Measurements from ENCODE around the gene ACSM3.

Gene ACSM3

GRCh38 chr16:20830372-20830771 lies 66.6 kb downstream of the ACSM3 start:
- no peak for DNase-seq
- in situ Hi-C loops (cut with HindIII; ENCODE audit: low pct_ligation_motif_present, low pct_unique_long_range_greater_than_20kb, low sequenced_read_pairs), result no loop called here

- in situ Hi-C loops (cut with HindIII; ENCODE audit: low pct_ligation_motif_present, low pct_unique_long_range_greater_than_20kb, low sequenced_read_pairs), result no loop called here
- DNase-seq, result no peak
Measured at GRCh38 chr16:20833086-20833485, 69.3 kb downstream of the ACSM3 start.

DNA sequence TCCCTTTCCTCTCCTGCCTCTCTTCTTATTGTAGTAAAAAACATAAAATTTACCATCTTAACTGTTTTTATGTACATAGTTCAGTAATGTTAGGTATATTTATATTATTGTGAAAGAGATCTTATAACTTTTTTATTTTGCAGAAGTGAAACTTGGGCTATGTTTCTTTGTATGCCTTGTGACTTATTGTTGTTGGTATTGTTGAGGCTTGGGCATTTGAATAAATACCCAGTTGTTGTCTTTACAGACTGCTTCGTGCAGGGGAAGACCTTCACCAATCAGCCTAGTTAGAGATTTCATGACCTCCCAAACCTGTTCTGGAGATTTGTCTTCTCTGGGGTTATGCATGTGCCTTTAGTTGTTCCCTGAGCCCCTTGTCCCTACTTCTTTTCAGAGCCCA lies 74.4 kb downstream of the ACSM3 start:
- in situ Hi-C loops (cut with HindIII; ENCODE audit: low pct_ligation_motif_present, low pct_unique_long_range_greater_than_20kb, low sequenced_read_pairs), result no loop called here
- no peak for DNase-seq

GRCh38 chr16:20839504-20839903 lies 75.7 kb downstream of the ACSM3 start:
- DNase-seq, result no peak
- in situ Hi-C loops (cut with HindIII; ENCODE audit: low pct_ligation_motif_present, low pct_unique_long_range_greater_than_20kb, low sequenced_read_pairs), result no loop called here

- in situ Hi-C loops (cut with HindIII; ENCODE audit: low pct_ligation_motif_present, low pct_unique_long_range_greater_than_20kb, low sequenced_read_pairs), result no loop called here
- no peak for DNase-seq
Measured at GRCh38 chr16:20844054-20844453, 80.2 kb downstream of the ACSM3 start.

GRCh38 chr16:20844588-20844987 lies 80.8 kb downstream of the ACSM3 start:
- in situ Hi-C loops (cut with HindIII; ENCODE audit: low pct_ligation_motif_present, low pct_unique_long_range_greater_than_20kb, low sequenced_read_pairs), result no loop called here
- no peak for DNase-seq

DNA sequence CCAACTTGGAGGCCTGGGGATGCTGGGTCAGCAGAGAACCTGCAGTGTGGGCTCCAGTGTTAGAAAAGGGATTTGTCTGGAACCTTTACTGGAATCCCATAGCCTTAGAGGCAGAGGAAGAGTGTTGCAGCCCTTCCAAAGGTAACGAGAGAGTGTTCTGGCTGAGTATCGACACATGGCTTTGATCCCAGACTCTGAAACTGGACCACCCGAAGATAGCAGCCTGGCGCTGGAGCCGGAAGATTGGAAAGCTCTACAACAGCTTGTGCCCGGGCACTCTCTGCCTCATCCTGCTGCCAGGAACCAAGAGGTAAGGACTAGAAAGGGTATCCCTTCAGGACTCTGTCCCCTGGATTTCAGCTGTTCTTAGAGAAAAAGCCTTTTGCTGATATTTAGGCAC lies 82.2 kb downstream of the ACSM3 start:
- in situ Hi-C loops (cut with HindIII; ENCODE audit: low pct_ligation_motif_present, low pct_unique_long_range_greater_than_20kb, low sequenced_read_pairs), result no loop called here
- DNase-seq, result no peak

DNA sequence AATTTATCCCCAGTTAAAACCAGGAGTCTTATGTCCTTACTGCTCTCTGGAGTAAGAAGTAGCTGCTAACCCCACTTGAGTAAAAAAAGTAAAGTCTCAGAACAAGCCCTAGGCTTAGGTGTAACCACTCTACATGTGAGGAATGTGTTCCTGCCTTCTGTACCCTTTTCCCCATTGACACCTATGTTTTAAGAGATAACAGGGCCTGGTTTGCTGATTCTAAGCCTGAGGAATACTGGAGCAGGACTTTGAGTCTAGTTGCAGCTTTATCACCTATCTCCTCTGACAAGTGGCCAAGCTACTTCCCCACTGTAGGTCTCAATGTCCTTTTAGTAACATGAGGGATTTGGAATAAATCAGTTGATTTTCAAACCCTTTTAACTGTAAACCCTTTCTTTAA lies 82.7 kb downstream of the ACSM3 start:
- no peak for DNase-seq
- in situ Hi-C loops (cut with HindIII; ENCODE audit: low pct_ligation_motif_present, low pct_unique_long_range_greater_than_20kb, low sequenced_read_pairs), result no loop called here

Data from ACHN (cell line).